MM.1S (cell line): ENCODE measurements around the gene CALD1.

ENCODE experiments used
- DNase-seq: peaks from one replicate; pipeline ENCODE4 v3.0.0-alpha.2; 2015
- H2AFZ ChIP-seq: fragments of 300-600 bp; sonication (generic); 2 replicates; pipeline ENCODE4 v1.6.0; 2016; ENCODE audit warnings: antibody characterized with exemption, low read length
- H3F3A ChIP-seq: fragments of 300-600 bp; sonication (generic); 2 replicates; pipeline ENCODE4 v1.6.1; 2016; ENCODE audit warnings: mild to moderate bottlenecking, antibody characterized with exemption, low read length, moderate library complexity, mixed read lengths; ENCODE audit not compliant: insufficient read depth
- H3K27ac ChIP-seq: fragments of 300-600 bp; sonication (generic); 2 replicates; pipeline ENCODE4 v1.5.1; 2016; ENCODE audit warnings: mild to moderate bottlenecking, low read length
- H3K27me3 ChIP-seq: fragments of 300-600 bp; sonication (generic); replicated peaks from 2 replicates; pipeline ENCODE4 v1.6.0; 2016; ENCODE audit warnings: low read length; ENCODE audit not compliant: insufficient read depth
- H3K36me3 ChIP-seq: fragments of 300-600 bp; sonication (generic); replicated peaks from 2 replicates; pipeline ENCODE4 v1.6.1; 2016; ENCODE audit warnings: mild to moderate bottlenecking, low read length, mixed read lengths; ENCODE audit not compliant: insufficient read depth
- H3K4me1 ChIP-seq: fragments of 300-600 bp; sonication (generic); 2 replicates; pipeline ENCODE4 v1.6.1; 2016; ENCODE audit warnings: low read length, mixed read lengths
- H3K4me2 ChIP-seq: fragments of 300-600 bp; sonication (generic); 2 replicates; pipeline ENCODE4 v1.6.0; 2016; ENCODE audit warnings: low read depth, low read length
- H3K4me3 ChIP-seq: fragments of 300-600 bp; sonication (generic); 2 replicates; pipeline ENCODE4 v1.5.1; 2016; ENCODE audit warnings: low read length, mixed read lengths
- H3K79me2 ChIP-seq: fragments of 300-600 bp; sonication (generic); 2 replicates; pipeline ENCODE4 v1.6.1; 2016; ENCODE audit warnings: mixed run types, low read length, mixed read lengths
- H3K9ac ChIP-seq: fragments of 300-600 bp; sonication (generic); 2 replicates; pipeline ENCODE4 v1.6.1; 2016; ENCODE audit warnings: low read length, mixed read lengths
- H3K9me2 ChIP-seq: fragments of 300-600 bp; sonication (generic); replicated peaks from 2 replicates; pipeline ENCODE4 v1.6.1; 2016; ENCODE audit warnings: mild to moderate bottlenecking, low read length, mixed read lengths; ENCODE audit not compliant: insufficient read depth
- H3K9me3 ChIP-seq: fragments of 300-600 bp; sonication (generic); replicated peaks from 2 replicates; pipeline ENCODE4 v1.6.1; 2016; ENCODE audit warnings: mild to moderate bottlenecking, low read length, mixed read lengths; ENCODE audit not compliant: insufficient read depth
- H4K20me1 ChIP-seq: fragments of 300-600 bp; sonication (generic); 2 replicates; pipeline ENCODE4 v1.6.1; 2016; ENCODE audit warnings: mild to moderate bottlenecking, low read length, moderate library complexity, mixed read lengths; ENCODE audit not compliant: insufficient read depth
- EZH2 ChIP-seq: fragments of 300-600 bp; sonication (generic); optimal IDR thresholded peaks from 2 replicates; pipeline ENCODE3; 2017; ENCODE audit warnings: low read depth, mild to moderate bottlenecking, antibody characterized with exemption, low read length, mixed read lengths
- EZH2phosphoT487 ChIP-seq: fragments of 300-600 bp; sonication (generic); IDR thresholded peaks from 2 replicates; pipeline ENCODE4 v1.6.1; 2018; ENCODE audit warnings: antibody characterized with exemption, low read length
- TF ChIP-seq, protein P1 (sequence below): fragments of 300-600 bp; sonication (generic); IDR thresholded peaks from 2 replicates; pipeline ENCODE4 v1.5.1; 2016; ENCODE audit warnings: antibody characterized with exemption, low read length, mixed read lengths

Gene CALD1

DNA sequence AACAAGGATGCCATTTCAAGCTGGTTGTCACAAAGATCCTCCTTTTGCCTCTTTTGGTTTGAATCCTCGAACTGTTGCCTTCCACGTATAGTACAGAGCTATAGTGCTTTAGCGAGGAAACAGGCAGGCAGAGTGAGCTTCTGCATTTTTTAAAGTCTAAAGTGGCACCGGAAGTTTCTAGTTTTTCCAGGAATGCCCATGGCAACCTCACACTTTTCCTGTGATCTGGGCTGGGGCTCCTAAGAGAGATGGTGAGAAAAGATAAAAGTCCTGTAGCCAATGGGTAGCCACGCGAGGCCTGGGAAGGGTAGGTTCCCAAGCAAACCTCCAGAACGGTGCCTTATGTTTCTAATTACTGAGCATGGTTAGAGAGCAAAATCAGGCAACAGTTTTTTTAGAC lies 76.7 kb downstream of the CALD1 start:
- no peak overlapping the region for H3K9ac ChIP-seq
- no peaks in the 10 kb centered on the region for H3K9me3 ChIP-seq
- H3K4me2 ChIP-seq: no peak overlapping the region
- DNase-seq: no peak
- H3K27me3 ChIP-seq: no peaks in the 10 kb centered on the region
- H3K4me1 ChIP-seq: no peaks in the 10 kb centered on the region
- H3F3A ChIP-seq: no peaks in the 10 kb centered on the region
- no peak overlapping the region for H3K4me3 ChIP-seq
- H2AFZ ChIP-seq: no peak overlapping the region
- no peaks in the 10 kb centered on the region for H3K36me3 ChIP-seq
- no peaks in the 10 kb centered on the region for H3K9me2 ChIP-seq
- no peaks in the 10 kb centered on the region for H4K20me1 ChIP-seq
- no peak for TF ChIP-seq EZH2
- TF ChIP-seq EZH2phosphoT487: no peak
- TF ChIP-seq, protein P1, sequence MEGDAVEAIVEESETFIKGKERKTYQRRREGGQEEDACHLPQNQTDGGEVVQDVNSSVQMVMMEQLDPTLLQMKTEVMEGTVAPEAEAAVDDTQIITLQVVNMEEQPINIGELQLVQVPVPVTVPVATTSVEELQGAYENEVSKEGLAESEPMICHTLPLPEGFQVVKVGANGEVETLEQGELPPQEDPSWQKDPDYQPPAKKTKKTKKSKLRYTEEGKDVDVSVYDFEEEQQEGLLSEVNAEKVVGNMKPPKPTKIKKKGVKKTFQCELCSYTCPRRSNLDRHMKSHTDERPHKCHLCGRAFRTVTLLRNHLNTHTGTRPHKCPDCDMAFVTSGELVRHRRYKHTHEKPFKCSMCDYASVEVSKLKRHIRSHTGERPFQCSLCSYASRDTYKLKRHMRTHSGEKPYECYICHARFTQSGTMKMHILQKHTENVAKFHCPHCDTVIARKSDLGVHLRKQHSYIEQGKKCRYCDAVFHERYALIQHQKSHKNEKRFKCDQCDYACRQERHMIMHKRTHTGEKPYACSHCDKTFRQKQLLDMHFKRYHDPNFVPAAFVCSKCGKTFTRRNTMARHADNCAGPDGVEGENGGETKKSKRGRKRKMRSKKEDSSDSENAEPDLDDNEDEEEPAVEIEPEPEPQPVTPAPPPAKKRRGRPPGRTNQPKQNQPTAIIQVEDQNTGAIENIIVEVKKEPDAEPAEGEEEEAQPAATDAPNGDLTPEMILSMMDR: no peak
- H3K79me2 ChIP-seq: no peaks in the 10 kb centered on the region
- H3K27ac ChIP-seq: no peak overlapping the region

DNA sequence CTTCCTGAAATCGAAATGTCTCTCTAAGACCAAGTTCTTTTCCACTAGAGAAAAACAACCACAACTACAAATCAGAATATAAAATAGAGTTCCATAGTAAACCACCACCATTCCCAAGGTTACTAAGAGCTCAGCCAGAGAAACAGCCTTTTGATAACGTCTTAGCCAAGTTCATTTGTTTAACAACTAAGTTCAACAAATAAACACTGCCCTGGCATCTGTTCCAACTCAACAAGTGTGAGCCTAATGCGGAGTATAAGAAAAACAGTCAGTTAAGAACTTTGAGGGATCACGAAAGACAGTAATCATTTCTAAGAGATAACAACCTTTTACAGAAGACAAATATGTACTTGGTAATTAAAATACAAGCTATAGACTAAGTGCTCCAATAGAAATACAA lies 77.3 kb downstream of the CALD1 start:
- Histone ChIP-seq H3K9me2 (no peaks in the 10 kb centered on the region), H3K27me3 (no peaks in the 10 kb centered on the region), H3K4me2 (no peak overlapping the region), H3K36me3 (no peaks in the 10 kb centered on the region), H3K9ac (no peak overlapping the region), H3K27ac (no peak overlapping the region), H3K79me2 (no peaks in the 10 kb centered on the region), H3K4me1 (no peaks in the 10 kb centered on the region), H3F3A (no peaks in the 10 kb centered on the region), H2AFZ (no peak overlapping the region), H3K4me3 (no peak overlapping the region), H4K20me1 (no peaks in the 10 kb centered on the region), H3K9me3 (no peaks in the 10 kb centered on the region)
- DNase-seq: no peak
- no peak for TF ChIP-seq EZH2phosphoT487
- no peak for TF ChIP-seq EZH2
- TF ChIP-seq, protein P1: no peak

DNA sequence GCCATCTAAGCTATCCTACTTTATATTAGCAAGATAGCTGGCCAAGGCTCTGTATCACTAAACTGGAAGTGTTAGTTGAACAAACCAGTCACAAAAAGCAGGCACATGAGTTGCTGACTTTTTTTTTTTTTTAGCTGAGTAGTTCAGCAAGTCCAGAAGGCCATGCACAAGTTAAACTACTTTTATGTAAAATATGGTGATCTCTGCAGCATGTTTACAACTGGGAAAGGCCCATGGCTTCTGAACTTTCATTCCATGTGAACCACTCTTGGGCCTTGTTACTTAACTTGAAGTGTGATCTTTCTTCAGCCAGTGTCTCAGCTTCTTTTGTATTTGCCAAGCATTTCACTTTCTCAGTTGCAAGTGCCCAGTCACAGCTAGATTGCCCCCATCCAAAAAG lies 78.5 kb downstream of the CALD1 start:
- Histone ChIP-seq H3K4me1 (no peaks in the 10 kb centered on the region), H3K4me2 (no peak overlapping the region), H3K27ac (no peak overlapping the region), H3K79me2 (no peaks in the 10 kb centered on the region), H3F3A (no peaks in the 10 kb centered on the region), H4K20me1 (no peaks in the 10 kb centered on the region), H3K9me3 (no peaks in the 10 kb centered on the region), H2AFZ (no peak overlapping the region), H3K9ac (no peak overlapping the region), H3K4me3 (no peak overlapping the region), H3K36me3 (no peaks in the 10 kb centered on the region), H3K27me3 (no peaks in the 10 kb centered on the region), H3K9me2 (no peaks in the 10 kb centered on the region)
- no peak for DNase-seq
- TF ChIP-seq EZH2 (no peak), EZH2phosphoT487 (no peak)
- TF ChIP-seq, protein P1: no peak

DNA sequence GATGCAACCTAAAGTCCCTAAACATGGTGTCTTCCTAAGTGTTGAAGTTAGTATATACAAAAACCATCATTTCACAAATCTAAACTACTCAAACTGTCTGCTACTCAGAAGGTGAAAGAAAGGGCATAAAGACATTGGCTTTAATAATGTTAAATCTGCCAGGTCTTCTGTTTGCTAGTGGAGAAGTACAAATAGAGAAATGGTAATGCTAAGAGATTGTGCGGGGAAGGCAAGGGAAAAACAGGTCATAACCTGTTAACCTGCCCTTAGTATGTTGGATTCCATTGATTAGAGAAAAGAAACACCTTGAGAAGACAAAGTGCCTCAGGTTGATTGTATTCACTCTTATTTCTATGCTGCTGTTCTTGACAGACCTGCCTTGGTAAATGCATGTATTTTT lies 80.3 kb downstream of the CALD1 start:
- Histone ChIP-seq H3K9me3 (no peaks in the 10 kb centered on the region), H3K4me2 (no peak overlapping the region), H3K4me3 (no peak overlapping the region), H3K4me1 (no peaks in the 10 kb centered on the region), H3K9me2 (no peaks in the 10 kb centered on the region), H3F3A (no peaks in the 10 kb centered on the region), H3K36me3 (no peaks in the 10 kb centered on the region), H3K9ac (no peak overlapping the region), H3K27me3 (no peaks in the 10 kb centered on the region), H2AFZ (no peak overlapping the region), H4K20me1 (no peaks in the 10 kb centered on the region), H3K27ac (no peak overlapping the region), H3K79me2 (no peaks in the 10 kb centered on the region)
- TF ChIP-seq EZH2phosphoT487 (no peak), EZH2 (no peak)
- TF ChIP-seq, protein P1: no peak
- no peak for DNase-seq
